ENCODE results near the gene NFIX. TPM values are rescaled to one million over a fixed set of nuclear protein-coding genes. Genes with fewer than 3 reads are reported as not detected.

The NFIX gene
- total and polyA plus RNA-seq, 9 of the 15 experiments (the other 6 are each of a cell fraction or from before 2014, with no cell fraction given), result 0.28 to 26.8 (median 5.4) TPM

- no peak for TF ChIP-seq ZNF449 (CRISPR knock-in tag; IDR thresholded peaks at IDR 0.05)
- no peak for TF ChIP-seq XRCC4 (IDR thresholded peaks at IDR 0.05; ENCODE audit: extremely low read depth, insufficient read depth, insufficient read length)
- no peak for TF ChIP-seq KLF1 (tag; IDR thresholded peaks at IDR 0.05)
- no peak for TF ChIP-seq NR2C2 (CRISPR knock-in tag; IDR thresholded peaks at IDR 0.05)
- TF ChIP-seq NR2C2 (tag; IDR thresholded peaks at IDR 0.05), result no peak
- TF ChIP-seq TCF7L2 (IDR thresholded peaks at IDR 0.05; ENCODE audit: low read depth, low read length), result no peak
- TF ChIP-seq KAT8 (IDR thresholded peaks at IDR 0.05; ENCODE audit: low read depth), result no peak
- TF ChIP-seq ELF1 (tag; IDR thresholded peaks at IDR 0.05), result 0 out of 2 replicates have a peak, but pooled peaks have one; percentile 9
- no peak for TF ChIP-seq LCOR (CRISPR knock-in tag; IDR thresholded peaks at IDR 0.05)
- no peak for TF ChIP-seq EZH2 (IDR thresholded peaks at IDR 0.05; ENCODE audit: borderline replicate concordance, low read depth, low read length)
- TF ChIP-seq MAFK (IDR thresholded peaks at IDR 0.05; ENCODE audit: low read length), result no peak
- TF ChIP-seq, protein P1, sequence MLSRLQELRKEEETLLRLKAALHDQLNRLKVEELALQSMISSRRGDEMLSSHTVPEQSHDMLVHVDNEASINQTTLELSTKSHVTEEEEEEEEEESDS (CRISPR knock-in tag; IDR thresholded peaks at IDR 0.05), result no peak
- TF ChIP-seq, protein P2, sequence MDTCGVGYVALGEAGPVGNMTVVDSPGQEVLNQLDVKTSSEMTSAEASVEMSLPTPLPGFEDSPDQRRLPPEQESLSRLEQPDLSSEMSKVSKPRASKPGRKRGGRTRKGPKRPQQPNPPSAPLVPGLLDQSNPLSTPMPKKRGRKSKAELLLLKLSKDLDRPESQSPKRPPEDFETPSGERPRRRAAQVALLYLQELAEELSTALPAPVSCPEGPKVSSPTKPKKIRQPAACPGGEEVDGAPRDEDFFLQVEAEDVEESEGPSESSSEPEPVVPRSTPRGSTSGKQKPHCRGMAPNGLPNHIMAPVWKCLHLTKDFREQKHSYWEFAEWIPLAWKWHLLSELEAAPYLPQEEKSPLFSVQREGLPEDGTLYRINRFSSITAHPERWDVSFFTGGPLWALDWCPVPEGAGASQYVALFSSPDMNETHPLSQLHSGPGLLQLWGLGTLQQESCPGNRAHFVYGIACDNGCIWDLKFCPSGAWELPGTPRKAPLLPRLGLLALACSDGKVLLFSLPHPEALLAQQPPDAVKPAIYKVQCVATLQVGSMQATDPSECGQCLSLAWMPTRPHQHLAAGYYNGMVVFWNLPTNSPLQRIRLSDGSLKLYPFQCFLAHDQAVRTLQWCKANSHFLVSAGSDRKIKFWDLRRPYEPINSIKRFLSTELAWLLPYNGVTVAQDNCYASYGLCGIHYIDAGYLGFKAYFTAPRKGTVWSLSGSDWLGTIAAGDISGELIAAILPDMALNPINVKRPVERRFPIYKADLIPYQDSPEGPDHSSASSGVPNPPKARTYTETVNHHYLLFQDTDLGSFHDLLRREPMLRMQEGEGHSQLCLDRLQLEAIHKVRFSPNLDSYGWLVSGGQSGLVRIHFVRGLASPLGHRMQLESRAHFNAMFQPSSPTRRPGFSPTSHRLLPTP (IDR thresholded peaks at IDR 0.05; ENCODE audit: borderline replicate concordance, extremely low read depth, insufficient read length), result peak; percentile 91
- TF ChIP-seq PTBP1 (IDR thresholded peaks at IDR 0.05; ENCODE audit: low read depth, low read length), result no peak
- 0 out of 2 replicates have a peak, but pooled peaks have one; percentile 32 for TF ChIP-seq ZBTB9 (CRISPR knock-in tag; IDR thresholded peaks at IDR 0.05)
- peak; percentile 85 for TF ChIP-seq CXXC5 (CRISPR knock-in tag; IDR thresholded peaks at IDR 0.05)
- no peak for TF ChIP-seq NEUROD1 (IDR thresholded peaks at IDR 0.05; ENCODE audit: borderline replicate concordance, low read depth, low read length, partially characterized antibody)
- no peak for TF ChIP-seq GTF2E2 (tag; IDR thresholded peaks at IDR 0.05)
- peak; percentile 28; the same call in 1 of the 2 replicates for TF ChIP-seq BHLHE40 (IDR thresholded peaks at IDR 0.05; ENCODE audit: low read length)
- peak; percentile 62 for TF ChIP-seq ADNP (tag; IDR thresholded peaks at IDR 0.05)
- TF ChIP-seq TEAD4 (IDR thresholded peaks at IDR 0.05; ENCODE audit: low read length), result no peak
- no peak for TF ChIP-seq TEAD4 (CRISPR knock-in tag; IDR thresholded peaks at IDR 0.05; ENCODE audit: borderline replicate concordance)
- TF ChIP-seq FOSL1 (tag; conservative IDR thresholded peaks at IDR 0.05), result peak; percentile 26; the same call in 1 of the 2 replicates
- no peak for TF ChIP-seq KAT7 (CRISPR knock-in tag; IDR thresholded peaks at IDR 0.05; ENCODE audit: borderline replicate concordance)
- TF ChIP-seq GABPB2 (CRISPR knock-in tag; conservative IDR thresholded peaks at IDR 0.05), result no peak
These were observed 122.6 kb downstream of the NFIX start, which contains the start of gene NACC1 (continued) for GRCh38 chr19:13117772-13118423.
